Muscle layer of colon (tissue), 2 donors: ENCODE data around the gene KDM4B.

Experiments used
- H3K27ac ChIP-seq: one replicate; pipeline ENCODE4 v1.7.0; 2013; ENCODE audit warnings: low read depth, mild to moderate bottlenecking, low read length, moderate library complexity
- H3K27me3 ChIP-seq, 2 donors: one replicate each; pipeline ENCODE4 v1.7.0; 2013; ENCODE audit warnings: low read length in 2 of 2, mild to moderate bottlenecking in 2 of 2; ENCODE audit not compliant: insufficient read depth in 2 of 2, control insufficient read depth in 1 of 2
- H3K36me3 ChIP-seq: one replicate; pipeline ENCODE4 v1.7.0; 2013; ENCODE audit warnings: mild to moderate bottlenecking, low read length; ENCODE audit not compliant: insufficient read depth
- H3K4me1 ChIP-seq: one replicate; pipeline ENCODE4 v1.7.0; 2013; ENCODE audit warnings: mild to moderate bottlenecking, low read length; ENCODE audit not compliant: insufficient read depth
- H3K4me3 ChIP-seq, 2 donors: one replicate each; pipeline ENCODE4 v1.7.0; 2013; ENCODE audit warnings: low read length in 2 of 2, low read depth in 1 of 2, mild to moderate bottlenecking in 1 of 2, moderate library complexity in 1 of 2
- H3K9ac ChIP-seq: one replicate; pipeline ENCODE4 v1.7.0; 2013; ENCODE audit warnings: low read length
- H3K9me3 ChIP-seq: one replicate; pipeline ENCODE4 v1.7.0; 2013; ENCODE audit warnings: mild to moderate bottlenecking, low read length
- donor health status: abdominal sarcoma.
- donor health status: Adenocarcinoma of cecum.

KDM4B gene

DNA sequence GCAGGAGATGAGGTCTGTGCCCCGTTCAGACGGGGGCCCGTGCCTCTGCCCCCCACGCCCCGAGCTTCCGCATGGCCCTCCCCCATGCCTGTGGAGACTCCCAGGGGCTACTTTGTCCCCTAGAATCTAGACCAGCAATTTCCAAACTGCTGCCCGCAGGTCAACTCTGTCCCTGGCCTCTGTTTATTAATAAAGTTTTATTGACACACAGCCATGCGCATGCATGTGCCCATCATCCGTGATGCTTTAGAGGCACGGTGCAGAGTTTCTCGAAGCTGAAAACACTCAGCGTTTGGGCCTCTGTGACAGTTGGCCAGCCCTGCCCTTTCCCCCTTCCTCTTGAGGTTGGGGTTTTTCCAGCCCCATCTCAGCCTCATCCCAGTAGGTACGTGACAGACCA, 140.0 kb downstream of the KDM4B start:
- Histone ChIP-seq H3K27me3 (no peaks in the 10 kb centered on the region), H3K4me3 (no peak overlapping the region), H3K9ac (no peak overlapping the region), H3K4me1 (peaks cover 17% of the 10 kb centered on the region), H3K27ac (no peak overlapping the region), H3K9me3 (no peaks in the 10 kb centered on the region), H3K36me3 (peaks cover 15% of the 10 kb centered on the region)

DNA sequence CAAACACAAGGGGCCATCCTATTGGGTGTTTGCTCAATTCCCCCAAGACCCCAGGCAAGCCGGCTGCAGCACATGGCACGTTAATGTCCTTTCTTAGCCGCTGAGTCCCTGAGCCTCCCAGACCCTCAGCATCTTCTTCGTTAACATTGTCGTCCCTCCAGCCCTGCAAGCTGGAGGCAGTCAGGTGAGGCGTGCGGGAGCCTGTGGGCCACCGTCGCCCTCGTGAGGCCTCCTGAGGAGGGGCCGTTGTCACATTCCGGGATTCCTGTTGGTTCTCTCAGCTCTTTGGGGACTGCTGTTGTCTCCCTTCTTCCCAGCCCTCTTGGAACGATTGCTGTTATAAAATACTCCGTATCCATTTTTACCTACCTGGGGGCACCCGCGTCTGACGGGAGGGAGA, 140.6 kb downstream of the KDM4B start:
- peaks cover 10% of the 10 kb centered on the region for H3K4me1 ChIP-seq
- H3K27ac ChIP-seq, result no peak overlapping the region
- H3K9ac ChIP-seq, result no peak overlapping the region
- H3K4me3 ChIP-seq, result no peak overlapping the region
- peaks cover 15% of the 10 kb centered on the region for H3K36me3 ChIP-seq
- H3K9me3 ChIP-seq, result no peaks in the 10 kb centered on the region
- no peaks in the 10 kb centered on the region for H3K27me3 ChIP-seq

DNA sequence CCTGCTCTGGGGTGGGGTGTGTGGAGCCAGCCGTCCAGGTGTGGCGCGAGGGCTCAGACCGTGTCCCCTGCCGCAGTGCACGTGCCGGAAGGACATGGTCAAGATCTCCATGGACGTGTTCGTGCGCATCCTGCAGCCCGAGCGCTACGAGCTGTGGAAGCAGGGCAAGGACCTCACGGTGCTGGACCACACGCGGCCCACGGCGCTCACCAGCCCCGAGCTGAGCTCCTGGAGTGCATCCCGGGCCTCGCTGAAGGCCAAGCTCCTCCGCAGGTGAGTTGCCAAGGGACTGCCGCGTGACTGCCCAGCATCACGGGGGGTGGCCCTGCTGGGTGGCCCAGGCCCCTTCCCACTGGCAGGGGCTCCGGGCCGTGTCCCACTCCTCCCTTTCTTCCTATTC, 141.6 kb downstream of the KDM4B start:
- Histone ChIP-seq H3K27me3 (no peaks in the 10 kb centered on the region), H3K9ac (no peak overlapping the region), H3K4me3 (no peak overlapping the region), H3K27ac (no peak overlapping the region), H3K36me3 (peaks cover 14% of the 10 kb centered on the region), H3K4me1 (peaks cover 1% of the 10 kb centered on the region), H3K9me3 (no peaks in the 10 kb centered on the region)

GRCh38 chr19:5111051-5111450, 142.1 kb downstream of the KDM4B start:
- Histone ChIP-seq H3K9ac (no peak overlapping the region), H3K4me1 (no peaks in the 10 kb centered on the region), H3K9me3 (no peaks in the 10 kb centered on the region), H3K27ac (no peak overlapping the region), H3K36me3 (peaks cover 9% of the 10 kb centered on the region), H3K4me3 (no peak overlapping the region), H3K27me3 (no peaks in the 10 kb centered on the region)

GRCh38 chr19:5112175-5112574, 143.3 kb downstream of the KDM4B start:
- Histone ChIP-seq H3K9me3 (no peaks in the 10 kb centered on the region), H3K27ac (no peak overlapping the region), H3K27me3 (no peaks in the 10 kb centered on the region), H3K4me3 (no peak overlapping the region), H3K9ac (no peak overlapping the region), H3K36me3 (peaks cover 6% of the 10 kb centered on the region), H3K4me1 (no peaks in the 10 kb centered on the region)

DNA sequence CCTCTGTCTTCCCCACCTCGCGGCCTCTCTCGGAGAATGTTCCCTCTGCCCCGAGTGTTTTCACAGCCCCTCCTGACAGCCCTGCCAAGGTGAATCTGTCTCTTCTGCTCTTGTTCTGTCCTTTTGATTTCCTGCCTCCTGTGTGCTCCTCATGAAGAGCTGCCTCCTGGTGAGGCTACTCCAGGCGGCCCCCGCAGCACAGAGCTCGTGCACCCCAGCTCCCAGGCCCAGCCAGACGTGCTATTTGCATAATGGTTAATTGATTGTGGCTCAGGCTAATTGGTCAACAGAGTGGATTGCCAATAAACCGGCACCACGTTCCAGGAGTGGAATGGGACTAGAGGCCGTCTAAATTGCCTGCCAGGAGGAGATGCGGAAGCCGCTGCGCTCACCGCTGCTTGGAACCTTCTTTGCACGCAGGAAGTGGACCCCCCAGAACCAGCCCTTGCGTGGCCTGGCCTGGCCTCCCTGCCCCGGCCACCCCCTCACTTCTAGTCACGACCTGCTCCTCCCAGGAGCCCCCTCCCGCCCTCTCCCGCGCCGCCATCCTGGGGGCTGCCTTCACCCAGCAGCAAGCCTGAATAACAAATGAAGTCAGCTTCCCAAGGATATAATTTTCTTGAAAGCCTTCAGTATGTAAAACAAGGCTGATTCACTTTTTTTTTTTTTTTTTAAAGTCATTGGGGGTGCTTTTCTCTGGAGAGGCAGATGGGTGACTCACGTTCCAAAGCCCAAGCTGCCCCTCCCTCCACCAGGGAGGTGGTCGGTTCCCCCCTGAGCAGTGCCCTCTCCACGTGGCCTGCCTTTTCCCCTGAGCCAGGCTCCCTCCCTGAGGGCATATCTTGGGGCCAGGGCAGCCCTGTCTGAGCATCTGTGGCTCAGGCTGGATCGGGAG, 144.0 kb downstream of the KDM4B start:
- no peaks in the 10 kb centered on the region for H3K4me1 ChIP-seq
- peaks cover 6% of the 10 kb centered on the region for H3K36me3 ChIP-seq
- no peaks in the 10 kb centered on the region for H3K9me3 ChIP-seq
- no peaks in the 10 kb centered on the region for H3K27me3 ChIP-seq
- no peak overlapping the region for H3K9ac ChIP-seq
- no peak overlapping the region for H3K27ac ChIP-seq
- H3K4me3 ChIP-seq, result no peak overlapping the region

GRCh38 chr19:5113633-5114586, 145.0 kb downstream of the KDM4B start:
- H3K27me3 ChIP-seq, result no peaks in the 10 kb centered on the region
- no peak overlapping the region for H3K27ac ChIP-seq
- H3K4me3 ChIP-seq, result no peak overlapping the region
- no peak overlapping the region for H3K9ac ChIP-seq
- peaks cover 6% of the 10 kb centered on the region for H3K36me3 ChIP-seq
- no peaks in the 10 kb centered on the region for H3K4me1 ChIP-seq
- no peaks in the 10 kb centered on the region for H3K9me3 ChIP-seq

GRCh38 chr19:5114727-5115126, 145.8 kb downstream of the KDM4B start:
- peaks cover 6% of the 10 kb centered on the region for H3K36me3 ChIP-seq
- H3K9me3 ChIP-seq, result no peaks in the 10 kb centered on the region
- no peak overlapping the region for H3K27ac ChIP-seq
- no peaks in the 10 kb centered on the region for H3K27me3 ChIP-seq
- H3K9ac ChIP-seq, result no peak overlapping the region
- H3K4me3 ChIP-seq, result no peak overlapping the region
- H3K4me1 ChIP-seq, result no peaks in the 10 kb centered on the region

- Histone ChIP-seq H3K36me3 (peaks cover 6% of the 10 kb centered on the region), H3K27me3 (no peaks in the 10 kb centered on the region), H3K27ac (peak overlapping the region; percentile 20), H3K4me3 (no peak overlapping the region), H3K4me1 (no peaks in the 10 kb centered on the region), H3K9ac (no peak overlapping the region), H3K9me3 (no peaks in the 10 kb centered on the region)
Observed at GRCh38 chr19:5115351-5115750, 146.4 kb downstream of the KDM4B start.

DNA sequence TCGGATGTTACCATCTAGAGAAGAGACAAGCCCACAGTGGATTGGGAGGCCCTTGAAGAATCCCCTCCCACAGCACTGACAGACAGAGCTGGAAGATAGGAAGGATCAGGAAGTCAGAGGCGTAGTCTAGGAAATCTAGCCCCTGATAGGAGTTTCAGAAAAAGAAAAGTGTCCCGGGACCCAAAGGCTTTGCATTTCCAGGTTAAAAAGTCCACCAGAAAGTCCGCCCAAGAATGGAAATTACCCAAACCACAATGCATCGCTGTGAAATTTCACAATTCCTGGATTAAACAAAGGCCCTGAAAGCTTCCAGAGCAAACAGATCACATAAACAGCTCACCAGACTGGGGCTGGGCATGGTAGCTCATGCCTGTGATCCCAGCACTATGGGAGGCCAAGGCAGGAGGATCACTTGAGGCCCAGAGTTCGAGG, 146.9 kb downstream of the KDM4B start:
- Histone ChIP-seq H3K9me3 (no peaks in the 10 kb centered on the region), H3K4me3 (no peak overlapping the region), H3K27me3 (no peaks in the 10 kb centered on the region), H3K9ac (no peak overlapping the region), H3K4me1 (no peaks in the 10 kb centered on the region), H3K27ac (peak overlapping the region; percentile 20), H3K36me3 (peaks cover 6% of the 10 kb centered on the region)

DNA sequence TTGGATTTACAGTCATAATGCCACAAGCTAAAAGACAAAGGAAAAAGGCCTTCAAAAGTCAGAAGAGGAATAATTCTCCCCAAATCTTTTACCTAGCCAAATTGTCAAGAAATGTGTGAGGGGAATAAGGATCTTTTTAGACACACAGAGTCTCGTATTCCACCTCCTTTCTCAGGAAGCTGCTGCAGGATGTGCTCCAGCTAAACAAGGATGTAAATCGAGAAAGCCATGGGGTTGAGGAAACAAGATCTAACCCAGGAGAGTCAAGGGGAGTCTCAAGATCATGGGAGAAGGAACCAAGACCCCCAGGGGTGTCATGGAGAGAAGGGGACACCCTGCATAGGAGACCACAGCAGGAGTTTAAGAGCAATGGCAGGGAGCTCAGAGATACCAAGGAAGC, 147.4 kb downstream of the KDM4B start:
- H3K36me3 ChIP-seq, result peaks cover 6% of the 10 kb centered on the region

More for the DNA sequence above, 147.4 kb downstream of the KDM4B start:
- no peak overlapping the region for H3K9ac ChIP-seq
- H3K27ac ChIP-seq, result no peak overlapping the region
- no peaks in the 10 kb centered on the region for H3K27me3 ChIP-seq
- H3K9me3 ChIP-seq, result no peaks in the 10 kb centered on the region
- H3K4me3 ChIP-seq, result no peak overlapping the region
- no peaks in the 10 kb centered on the region for H3K4me1 ChIP-seq
